Kasumi-1 (cell line): Measurements from ENCODE around the gene MBD6.

Experiments used
- DNase-seq, 2 experiments: peaks; one replicate each; lab custom pipeline; 2025; lab: John Stamatoyannopoulos, UW

Gene MBD6

DNA sequence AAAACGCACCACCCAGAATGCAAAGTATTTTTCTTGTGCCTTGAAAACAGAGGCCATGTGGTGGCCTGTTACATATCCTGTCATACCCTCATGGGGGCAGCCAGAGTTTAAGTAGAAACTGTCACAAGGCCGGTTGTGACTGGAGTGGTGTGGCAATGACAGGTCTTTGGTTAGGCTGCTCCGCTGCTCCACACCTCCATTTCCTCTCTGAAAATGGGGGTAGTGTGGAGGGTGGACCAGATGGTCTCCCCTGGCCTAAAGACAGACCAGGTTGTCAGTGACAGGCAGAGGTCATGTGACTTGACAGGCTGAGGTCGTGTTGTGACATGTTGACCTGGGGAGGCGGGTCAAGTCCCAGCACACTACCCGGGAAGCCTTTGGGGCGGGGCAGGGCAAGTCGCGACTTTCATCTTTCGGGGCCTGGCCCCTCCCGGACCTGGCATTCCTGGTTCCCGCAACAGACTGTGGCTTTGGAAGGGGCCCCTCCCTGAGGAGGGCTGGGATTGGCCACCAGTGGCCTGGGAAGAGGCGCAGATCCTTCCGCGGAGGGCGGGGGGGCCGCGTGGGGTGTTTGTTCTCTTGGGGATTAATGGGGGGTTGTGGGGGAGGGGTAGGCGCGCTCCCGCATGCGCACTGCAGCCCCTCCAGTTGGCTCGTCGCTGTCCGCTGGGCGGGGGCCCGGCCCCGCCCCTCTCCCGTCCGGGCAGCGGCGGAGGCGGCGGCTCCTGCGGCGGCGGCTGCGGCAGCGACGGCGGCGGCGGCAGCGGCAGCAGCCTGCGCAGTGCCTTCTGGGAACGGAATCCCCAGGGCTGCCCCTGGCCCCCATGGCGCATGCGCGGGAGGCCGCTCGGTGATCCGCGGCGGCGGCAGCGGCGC lies at the start of gene MBD6:
Gene MBD6 (plus strand): TSS at position 814 of the 876 bp plus-strand sequence. CDS start 1,480 bp downstream, outside the sequence.
- DNase-seq = peak; percentile 80 to 84

- DNase-seq = no peak
Observed at GRCh38 chr12:57473392-57473791, 49.2 kb upstream of the MBD6 start.

DNA sequence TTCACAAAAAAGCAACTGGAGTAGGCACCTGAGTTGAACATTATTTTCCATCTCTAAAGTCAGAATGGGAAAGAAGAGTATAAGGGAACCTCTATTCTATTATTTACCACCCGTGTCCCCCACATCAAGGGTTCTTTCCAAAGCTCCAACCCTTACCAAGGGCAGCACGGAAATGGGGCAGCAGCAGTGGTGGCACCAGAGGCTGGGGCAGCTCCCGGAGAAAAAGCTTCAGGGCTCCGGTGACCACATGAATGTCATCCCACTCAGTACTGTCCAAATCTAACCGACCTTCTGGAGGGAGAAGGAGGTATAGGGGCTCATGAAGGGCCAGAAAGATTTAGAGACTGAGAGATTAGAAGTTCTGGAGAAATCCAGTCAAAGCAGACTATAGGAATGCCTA lies 48.7 kb upstream of the MBD6 start:
- DNase-seq = no peak

DNA sequence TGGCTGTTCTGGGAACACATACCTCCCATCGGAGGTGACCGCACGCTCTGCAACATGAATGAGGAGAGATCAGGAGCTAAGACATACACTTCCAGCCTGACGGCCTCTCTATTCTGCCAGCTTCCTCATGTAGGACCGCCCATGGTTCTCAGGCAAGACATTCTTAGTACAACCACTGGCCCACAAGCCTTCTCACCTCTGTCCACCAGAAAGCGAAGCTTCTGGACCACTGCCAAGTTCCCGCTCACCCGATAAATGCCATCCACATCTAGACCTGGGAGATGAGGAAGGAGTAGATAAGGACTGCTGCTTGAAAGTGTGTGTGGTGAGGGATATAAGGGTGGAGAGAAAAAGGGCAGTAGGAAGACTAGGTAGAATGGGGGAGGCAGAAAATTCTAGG lies 48.2 kb upstream of the MBD6 start:
- DNase-seq = no peak

- DNase-seq = no peak
Observed at GRCh38 chr12:57474862-57475261, 47.8 kb upstream of the MBD6 start.

GRCh38 chr12:57475271-57476161 lies 47.1 kb upstream of the MBD6 start:
- DNase-seq = no peak

DNA sequence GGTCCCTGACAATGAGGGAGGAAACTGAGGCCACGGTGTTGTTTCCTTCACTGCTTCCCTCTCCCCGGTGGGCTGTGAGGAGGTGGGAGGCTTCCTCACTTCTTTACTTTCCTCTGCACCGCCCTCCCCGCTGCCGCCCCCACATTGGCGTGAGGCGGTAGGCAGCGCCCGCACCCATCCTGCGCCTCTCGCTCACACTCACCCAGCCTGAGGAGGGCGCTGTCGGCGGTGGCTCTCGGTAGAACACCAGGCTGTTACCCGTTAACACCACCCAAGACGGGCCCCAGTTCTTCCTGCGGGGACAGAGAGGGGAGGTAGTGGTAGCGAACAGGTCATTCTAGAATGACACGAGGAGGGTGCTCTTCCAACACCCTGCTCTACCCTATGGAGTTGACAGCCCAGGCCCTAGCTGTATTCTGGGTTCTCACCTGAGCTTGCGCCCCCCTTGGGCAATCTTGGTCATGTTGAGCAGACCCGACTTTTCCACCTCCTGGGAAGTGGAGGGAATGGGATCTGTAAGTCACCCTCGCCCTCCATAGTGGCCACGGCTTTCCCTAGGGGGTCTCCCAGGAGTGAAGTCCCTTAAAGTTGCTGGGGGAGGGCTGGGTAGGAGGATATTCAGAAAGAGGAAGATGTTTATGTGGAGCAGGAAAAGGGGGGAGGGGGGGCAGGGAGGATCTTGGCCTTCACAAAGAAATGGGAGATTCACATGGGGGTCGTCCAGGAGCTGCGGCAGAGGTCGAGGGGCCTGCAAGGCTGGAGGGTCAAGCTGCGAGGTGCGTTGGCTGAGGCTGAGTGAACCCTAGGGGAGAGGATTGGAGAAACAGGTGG lies 46.2 kb upstream of the MBD6 start:
- peak; percentile 75 to 76 for DNase-seq

DNA sequence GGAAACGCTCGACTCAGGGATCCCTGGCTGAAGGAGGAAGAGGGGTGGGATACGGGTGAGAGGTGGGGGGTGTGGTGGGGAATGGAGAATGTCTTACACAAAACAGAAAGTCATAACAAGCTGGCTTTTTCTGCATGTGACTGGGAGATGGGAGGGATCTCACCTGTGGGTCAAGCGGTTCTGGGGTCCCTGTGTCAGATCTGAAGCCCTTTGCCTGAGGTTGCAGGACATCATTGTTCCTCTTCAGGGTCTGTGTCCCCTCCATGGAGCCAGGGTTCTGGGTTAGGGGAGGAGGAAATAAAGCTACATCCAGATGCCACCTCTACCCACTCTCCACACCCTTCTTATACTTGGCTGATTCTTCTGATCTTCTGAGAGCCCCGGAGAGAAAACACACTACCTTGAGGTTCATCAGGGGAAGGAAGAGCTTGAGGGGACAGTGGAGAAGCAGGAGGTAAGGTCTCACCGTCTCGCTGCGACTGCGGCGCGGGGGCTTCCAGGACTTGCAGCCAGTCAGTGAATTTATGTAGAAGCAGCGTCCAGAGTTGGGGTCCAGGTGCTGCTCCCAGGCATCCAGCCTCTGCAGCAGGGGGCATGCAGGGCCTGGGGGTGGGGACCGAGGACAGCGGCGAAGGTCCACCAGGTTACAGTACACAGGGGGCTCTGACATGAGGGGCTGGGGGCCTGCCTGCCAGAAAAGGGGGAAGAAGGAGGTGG lies 45.5 kb upstream of the MBD6 start:
- no peak for DNase-seq

- DNase-seq = peak; percentile 78 to 80
Observed at GRCh38 chr12:57477710-57478681, 44.6 kb upstream of the MBD6 start.

GRCh38 chr12:57479043-57479375 lies 43.6 kb upstream of the MBD6 start:
- no peak for DNase-seq

GRCh38 chr12:57479376-57480115 lies 43.1 kb upstream of the MBD6 start, which contains the start of gene ARHGAP9:
Gene ARHGAP9 (minus strand): TSS chr12:57479866. CDS start chr12:57479406, 460 bp downstream.
- no peak for DNase-seq

GRCh38 chr12:57481671-57482070 lies 41.0 kb upstream of the MBD6 start:
- DNase-seq = no peak

DNA sequence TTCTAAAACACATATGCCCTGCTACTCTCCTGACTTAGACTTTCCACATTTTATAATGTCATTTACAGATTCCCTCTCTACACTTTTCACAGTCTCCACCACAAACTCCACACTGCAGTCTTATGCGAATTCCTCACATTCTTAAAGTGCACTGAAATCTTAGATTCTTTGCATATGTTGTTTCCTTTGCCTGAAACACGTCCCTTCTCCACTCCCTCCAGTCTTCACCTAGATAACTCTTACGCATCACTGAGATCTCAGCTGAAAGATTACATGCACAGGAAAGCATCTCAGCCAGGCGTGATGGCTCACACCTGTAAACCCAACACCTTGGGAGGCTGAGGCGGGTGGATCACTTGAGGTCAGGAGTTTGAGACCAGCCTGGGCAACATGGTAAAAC lies 39.2 kb upstream of the MBD6 start:
- no peak for DNase-seq

- DNase-seq = no peak
Observed at GRCh38 chr12:57485695-57486094, 36.9 kb upstream of the MBD6 start.

DNA sequence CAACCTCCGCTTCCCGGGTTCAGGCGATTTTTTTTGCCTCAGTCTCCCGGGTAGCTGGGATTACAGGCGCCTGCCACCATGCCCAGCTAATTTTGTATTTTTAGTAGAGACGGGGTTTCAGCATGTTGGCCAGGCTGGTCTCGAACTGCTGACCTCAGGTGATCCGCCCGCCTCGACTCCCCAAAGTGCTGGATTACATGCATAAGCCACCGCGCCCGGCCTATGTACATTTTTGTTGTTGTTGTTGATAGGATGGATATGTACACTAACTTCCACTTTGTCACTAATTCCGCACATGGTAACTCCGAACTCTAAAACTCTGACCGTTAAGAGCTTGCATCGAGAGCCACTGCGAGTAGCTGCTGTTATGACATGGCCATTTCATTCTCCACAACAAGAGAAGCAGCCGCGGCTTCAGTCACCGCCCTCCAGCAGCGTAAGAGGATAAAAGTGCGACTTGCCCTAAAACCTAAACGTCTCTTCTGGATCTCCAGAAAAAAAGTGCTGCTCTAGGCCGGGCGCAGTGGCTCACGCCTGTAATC lies 35.5 kb upstream of the MBD6 start:
- no peak for DNase-seq

DNA sequence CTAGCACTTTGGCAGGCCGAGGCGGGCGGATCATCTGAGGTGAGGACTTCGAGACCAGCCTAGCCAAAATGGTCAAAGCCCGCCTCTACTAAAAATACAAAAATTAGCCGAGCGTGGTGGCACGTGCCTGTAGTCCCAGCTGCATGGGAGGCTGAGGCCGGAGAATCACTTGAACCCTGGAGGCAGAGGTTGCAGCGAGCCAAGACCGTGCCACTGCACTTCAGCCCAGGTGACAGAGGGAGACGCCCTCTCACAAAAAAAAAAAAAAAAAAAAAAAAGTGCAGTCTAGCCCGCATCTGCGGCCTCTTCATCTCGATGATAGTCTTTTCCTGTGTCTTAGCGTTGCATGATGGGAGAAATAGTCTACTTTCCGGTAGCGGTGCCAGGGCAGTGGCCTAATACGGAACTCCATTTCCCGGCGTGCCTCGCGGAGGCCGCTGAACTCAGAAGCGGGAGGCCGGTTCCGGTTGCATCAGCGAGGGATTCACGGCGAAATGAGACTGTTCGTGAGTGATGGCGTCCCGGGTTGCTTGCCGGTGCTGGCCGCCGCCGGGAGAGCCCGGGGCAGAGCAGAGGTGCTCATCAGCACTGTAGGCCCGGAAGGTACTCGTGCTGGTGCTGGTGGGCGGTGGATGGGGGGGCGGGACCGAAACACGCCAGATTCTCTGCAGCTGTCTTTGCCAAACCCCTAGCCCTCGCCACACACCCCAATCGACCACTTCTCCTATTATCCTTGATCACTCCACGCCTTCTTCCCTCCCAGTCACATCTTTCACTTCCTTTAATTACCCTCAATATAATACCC lies 34.8 kb upstream of the MBD6 start, which contains the start of gene MARS1:
Gene MARS1 (plus strand): TSS at position 472 of the 805 bp plus-strand sequence. CDS start 23 bp downstream, at position 495.
- DNase-seq = peak; percentile 97

DNA sequence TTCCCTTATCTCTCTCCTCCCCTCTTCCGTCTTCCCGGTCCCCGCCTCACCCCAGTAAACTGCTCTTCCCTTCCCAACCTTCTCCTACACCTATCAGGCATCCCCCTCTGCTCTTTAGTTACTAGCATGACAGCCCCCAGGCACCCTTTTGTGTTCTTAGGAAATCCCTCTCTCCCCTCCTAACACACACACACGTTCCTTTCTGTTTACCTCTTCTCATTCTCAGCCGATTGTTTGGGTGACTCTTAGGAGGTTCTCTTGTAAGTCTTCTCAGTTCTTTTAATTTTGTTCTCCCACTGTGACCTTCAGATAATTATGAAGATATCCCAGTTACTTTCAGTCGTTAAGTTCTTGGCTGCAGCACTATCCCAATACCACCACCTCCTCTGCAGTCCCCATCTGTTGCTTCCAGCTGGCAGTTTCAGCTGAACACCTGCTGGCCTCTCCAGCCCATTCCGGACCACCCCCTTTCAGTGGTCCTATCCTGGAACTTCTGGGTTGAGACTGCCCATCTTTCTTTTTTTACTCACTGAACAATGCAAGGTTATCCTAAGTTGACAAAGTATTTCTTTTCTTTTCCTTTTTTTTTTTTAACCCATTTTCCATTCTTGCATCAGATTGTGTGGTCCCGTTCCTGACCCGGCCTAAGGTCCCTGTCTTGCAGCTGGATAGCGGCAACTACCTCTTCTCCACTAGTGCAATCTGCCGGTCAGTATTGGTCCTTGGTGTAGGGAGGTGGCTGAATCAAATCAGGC lies 34.0 kb upstream of the MBD6 start:
- DNase-seq = no peak
